Stimulated activated CD8-positive, alpha-beta memory T cell treated with anti-CD3 and anti-CD28 coated beads, Interleukin-15, amount 100 ng/mL, for 48 hours (primary cell): ENCODE measurements around the gene RIOX2.

Experiments used
- DNase-seq, 2 donors: peaks; one replicate each; pipeline ENCODE4 v3.0.0-alpha.2; 2020; ENCODE audit warnings: low read depth in 2 of 2

The RIOX2 gene

GRCh38 chr3:97954228-97954827, 17.9 kb downstream of the RIOX2 start:
- DNase-seq = no peak

- DNase-seq = no peak
These were observed 19.4 kb downstream of the RIOX2 start for GRCh38 chr3:97952872-97953271.

- DNase-seq = no peak
These were observed 20.0 kb downstream of the RIOX2 start for GRCh38 chr3:97952280-97952679.

- DNase-seq = no peak
These were observed 21.9 kb downstream of the RIOX2 start for GRCh38 chr3:97950360-97950759.

- DNase-seq = no peak
These were observed 22.5 kb downstream of the RIOX2 start for GRCh38 chr3:97949743-97950142.

- DNase-seq = no peak
These were observed 23.1 kb downstream of the RIOX2 start for GRCh38 chr3:97949110-97949485.

GRCh38 chr3:97948351-97949109, 23.7 kb downstream of the RIOX2 start:
- DNase-seq = no peak

- DNase-seq = no peak
These were observed 29.3 kb downstream of the RIOX2 start for GRCh38 chr3:97942801-97943546.

GRCh38 chr3:97940034-97940433, 32.2 kb downstream of the RIOX2 start:
- DNase-seq = no peak

- DNase-seq = no peak
These were observed 32.8 kb downstream of the RIOX2 start for GRCh38 chr3:97939401-97939800.

- no peak for DNase-seq
These were observed 33.8 kb downstream of the RIOX2 start for GRCh38 chr3:97938444-97938843.

- no peak for DNase-seq
These were observed 35.0 kb downstream of the RIOX2 start for GRCh38 chr3:97937205-97937604.

GRCh38 chr3:97935842-97936241, 36.4 kb downstream of the RIOX2 start:
- DNase-seq = no peak

- DNase-seq = no peak
These were observed 37.1 kb downstream of the RIOX2 start for GRCh38 chr3:97934980-97935695.

- DNase-seq = no peak
These were observed 39.8 kb downstream of the RIOX2 start for GRCh38 chr3:97932387-97932801.

GRCh38 chr3:97931218-97931617, 41.0 kb downstream of the RIOX2 start:
- no peak for DNase-seq

- no peak for DNase-seq
These were observed 42.2 kb downstream of the RIOX2 start for GRCh38 chr3:97930018-97930417.

GRCh38 chr3:97928986-97929385, 43.2 kb downstream of the RIOX2 start:
- no peak for DNase-seq

- DNase-seq = no peak
These were observed 44.5 kb downstream of the RIOX2 start for GRCh38 chr3:97927704-97928103.

- DNase-seq = no peak
These were observed 54.3 kb downstream of the RIOX2 start for GRCh38 chr3:97917813-97918536.

GRCh38 chr3:97916576-97916975, 55.7 kb downstream of the RIOX2 start:
- no peak for DNase-seq

- no peak for DNase-seq
These were observed 57.8 kb downstream of the RIOX2 start for GRCh38 chr3:97914388-97914787.
